ENCODE results near the gene CAPS.
"Not testable (repeated sequence)": the region's sequence is repeated elsewhere in the genome, so short reads cannot be mapped to it uniquely, and the experiment has no call there.

Gene CAPS

DNA sequence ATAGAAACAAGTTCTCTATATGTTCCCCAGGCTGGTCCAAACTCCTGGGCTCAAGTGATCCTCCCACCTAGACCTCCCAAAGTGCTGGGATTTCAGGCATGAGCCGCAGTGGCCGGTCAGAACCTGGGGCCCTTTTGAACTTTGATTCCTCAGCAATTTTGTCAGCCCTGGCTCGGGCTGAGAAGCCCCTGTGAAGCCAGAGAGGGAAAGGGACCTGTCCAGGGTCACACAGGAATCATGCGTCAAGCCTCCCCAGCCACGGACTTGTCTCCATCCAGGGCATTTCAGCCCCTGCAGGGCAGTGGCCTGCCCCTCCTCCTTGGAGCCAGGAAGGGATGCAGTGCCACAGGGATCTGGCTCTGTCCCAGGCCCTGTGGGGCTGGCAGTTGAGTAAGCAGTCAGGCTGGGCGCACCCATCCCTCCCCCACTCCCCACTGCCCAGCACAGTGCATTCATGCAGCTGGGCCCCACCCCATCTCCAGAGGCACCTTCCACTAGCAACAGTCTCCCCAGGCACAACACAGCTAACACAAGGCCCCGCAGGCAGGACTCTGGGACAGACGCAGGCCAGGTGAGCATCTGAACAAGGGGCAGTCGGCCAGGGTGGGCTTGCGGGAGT is at the start of gene CAPS:
Gene CAPS, plus strand, starts transcription at position 516 of the 619 bp plus-strand sequence. CDS start 153 bp downstream, outside the sequence.
- no peak for DNase-seq (ENCODE audit: low read depth)

- DNase-seq (ENCODE audit: low read depth), result no peak
Observed at GRCh38 chr19:5864725-5865486, 49.1 kb upstream of the CAPS start.

DNA sequence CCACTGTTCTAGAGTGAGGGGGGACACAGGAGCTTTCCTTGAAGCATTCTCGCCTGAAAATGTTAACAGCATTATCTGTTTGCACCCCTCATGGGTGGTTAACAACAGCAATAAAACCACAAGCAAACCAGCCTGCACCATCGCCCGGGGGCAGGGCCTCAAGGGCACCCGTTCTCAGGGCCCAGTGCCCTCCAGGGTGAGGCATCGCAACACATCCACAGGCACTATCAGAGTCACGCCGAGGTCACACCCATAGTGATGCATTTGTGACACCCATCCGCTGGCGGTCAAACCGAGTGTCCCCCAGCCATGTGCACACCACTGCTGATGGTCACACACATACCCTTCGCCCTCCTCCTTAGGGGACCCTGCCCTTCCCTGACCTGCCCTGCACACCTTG is 48.3 kb upstream of the CAPS start:
- no peak for DNase-seq (ENCODE audit: low read depth)

DNA sequence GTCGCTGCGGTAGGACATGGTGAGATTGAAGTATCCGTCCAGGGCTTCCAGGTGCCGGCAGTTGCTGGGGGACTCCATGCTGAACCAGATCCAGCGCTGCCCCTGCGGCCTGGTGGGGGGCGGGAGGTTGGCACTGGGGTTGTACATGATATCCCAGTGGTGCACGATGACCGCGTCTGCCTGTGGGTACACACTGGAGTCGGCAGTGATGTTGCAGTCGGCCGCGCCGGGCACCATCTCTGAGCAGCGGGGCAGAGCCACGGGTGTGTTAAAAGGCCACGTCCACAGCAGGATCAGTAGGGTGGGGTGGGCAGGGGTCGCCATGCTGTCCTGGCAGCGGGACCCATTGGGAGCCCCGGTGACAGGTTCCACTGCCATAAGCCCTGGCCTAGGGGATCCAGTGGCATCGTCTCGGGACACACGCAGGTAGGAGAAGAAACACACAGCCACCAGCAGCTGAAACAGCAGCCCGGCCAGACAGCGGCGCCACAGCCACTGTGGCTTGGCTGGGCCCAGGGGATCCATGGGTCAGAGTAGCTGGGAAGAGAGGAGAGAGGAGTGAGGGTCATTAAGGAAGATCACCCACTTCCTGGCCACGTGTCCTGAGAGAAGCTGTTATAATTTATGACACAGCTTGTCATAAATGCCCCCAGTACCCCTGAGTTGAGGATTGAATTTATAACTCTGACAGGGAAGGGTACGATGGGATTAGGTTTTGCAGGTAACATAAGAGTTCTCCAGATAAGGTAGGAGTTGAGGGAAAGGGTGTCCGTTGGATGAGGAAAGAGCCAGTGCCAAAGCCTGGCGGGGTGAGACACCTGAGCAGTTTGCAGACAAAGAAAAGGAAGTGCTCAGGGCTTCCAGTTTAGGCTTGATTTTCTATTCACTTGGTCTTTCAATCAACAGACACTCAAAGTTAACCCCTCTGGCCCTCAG is 46.6 kb upstream of the CAPS start:
- no peak for DNase-seq (ENCODE audit: low read depth)

DNA sequence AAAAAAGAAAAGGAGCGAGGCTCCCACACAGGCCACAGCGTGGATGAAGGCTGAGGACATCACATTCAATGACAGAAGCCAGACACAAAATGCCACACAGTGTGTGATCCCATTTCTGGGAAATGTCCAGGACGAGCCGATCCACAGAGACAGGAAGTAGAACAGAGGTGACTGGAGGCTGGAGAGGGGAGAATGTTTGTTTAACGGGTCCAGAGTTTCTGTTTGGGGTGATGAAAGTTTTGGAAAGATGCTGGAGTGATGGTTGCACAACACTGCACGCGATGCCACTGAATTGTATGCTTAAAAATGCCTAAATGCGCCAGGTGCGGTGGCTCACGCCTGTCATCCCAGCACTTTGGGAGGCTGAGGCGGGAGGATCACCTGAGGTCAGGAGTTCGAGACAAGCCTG is 43.1 kb upstream of the CAPS start:
- no peak for DNase-seq (ENCODE audit: low read depth)

DNA sequence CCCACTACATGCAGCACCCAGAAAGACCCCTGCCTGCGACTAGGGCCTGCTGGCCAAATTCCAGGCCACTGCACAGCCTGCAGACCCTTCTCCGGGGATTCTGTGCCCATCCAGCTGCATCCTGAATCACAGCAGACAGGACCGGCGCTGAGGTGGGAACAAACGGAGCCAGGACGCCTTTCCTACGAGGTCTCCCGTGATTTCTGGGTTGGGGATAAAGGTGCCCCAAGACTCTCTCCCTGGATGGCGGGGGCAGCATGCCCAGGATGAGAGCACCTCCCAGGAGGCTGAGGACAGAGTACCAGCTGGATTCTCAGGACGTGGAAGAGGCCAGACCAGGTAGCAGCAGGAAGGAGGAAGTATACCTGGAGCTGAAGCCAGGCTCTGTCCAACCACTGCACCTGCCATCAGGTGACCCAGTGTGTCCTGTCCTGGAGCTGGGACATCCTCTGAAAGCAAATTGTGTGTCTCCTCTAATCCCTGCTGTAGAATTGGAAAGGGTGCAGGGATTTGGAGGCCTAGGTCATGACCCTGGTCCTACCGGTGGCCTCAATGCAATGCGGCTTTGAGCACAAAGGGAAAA is 40.3 kb upstream of the CAPS start:
- no peak for DNase-seq (ENCODE audit: low read depth)

DNA sequence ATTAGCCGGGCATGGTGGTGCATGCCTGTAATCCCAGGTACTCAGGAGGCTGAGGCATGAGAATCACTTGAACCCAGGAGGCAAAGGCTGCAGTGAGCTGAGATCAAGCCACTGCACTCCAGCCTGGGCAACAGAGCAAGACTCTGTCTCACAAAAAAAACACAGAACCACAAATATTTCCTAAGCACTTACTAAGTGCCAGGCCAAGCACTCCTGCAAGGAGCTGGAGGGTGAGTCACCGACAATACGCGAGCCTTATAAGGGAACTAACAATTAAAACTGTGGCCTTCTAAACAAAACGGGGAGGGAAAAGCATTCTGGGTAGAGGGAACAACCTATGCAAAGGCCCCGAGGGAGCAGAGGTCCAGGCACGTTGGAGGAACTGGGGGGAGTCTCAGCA is 39.6 kb upstream of the CAPS start:
- not testable (repeated sequence) for DNase-seq (ENCODE audit: low read depth)

GRCh38 chr19:5877427-5877826 is 36.6 kb upstream of the CAPS start:
- DNase-seq (ENCODE audit: low read depth), result no peak

DNA sequence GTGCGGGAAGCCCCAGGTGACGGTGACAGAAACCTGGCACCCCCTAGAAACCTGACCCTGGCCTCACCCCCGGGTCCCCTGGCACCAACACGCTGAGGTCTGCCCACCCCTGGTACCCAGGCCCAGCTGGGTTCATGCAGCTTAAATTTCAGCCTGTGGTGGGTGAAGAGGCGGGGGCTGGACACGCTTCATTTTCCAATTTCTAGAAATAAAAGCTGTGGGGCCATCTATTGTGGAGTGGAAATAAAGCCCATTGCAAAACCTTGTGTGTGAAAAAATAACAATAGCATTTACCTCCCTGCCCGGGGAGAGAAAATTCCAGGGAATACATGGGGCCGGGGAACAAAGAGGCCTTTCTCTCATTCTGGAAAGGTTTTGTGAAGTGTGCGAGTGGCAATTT is 36.2 kb upstream of the CAPS start:
- no peak for DNase-seq (ENCODE audit: low read depth)

DNA sequence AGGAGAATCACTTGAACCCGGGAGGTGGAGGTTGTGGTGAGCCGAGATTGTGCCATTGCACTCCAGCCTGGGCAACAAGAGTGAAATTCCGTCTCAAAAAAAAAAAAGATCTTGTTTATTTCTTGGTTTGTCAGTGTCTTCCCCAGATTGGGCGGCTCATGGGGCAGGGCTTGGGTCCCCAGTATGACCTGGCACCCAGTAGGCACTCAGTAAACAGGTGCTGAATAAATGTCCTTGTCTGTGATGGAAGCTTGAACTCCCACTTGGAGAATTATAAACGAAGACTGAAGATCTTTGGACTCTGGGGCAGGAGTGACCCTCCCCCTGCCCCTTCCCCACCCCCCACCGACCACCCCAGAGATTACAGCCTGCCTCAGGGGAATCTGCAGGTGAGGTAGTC is 33.9 kb upstream of the CAPS start:
- DNase-seq (ENCODE audit: low read depth), result no peak

GRCh38 chr19:5880604-5881078 is 33.4 kb upstream of the CAPS start:
- DNase-seq (ENCODE audit: low read depth), result no peak

DNA sequence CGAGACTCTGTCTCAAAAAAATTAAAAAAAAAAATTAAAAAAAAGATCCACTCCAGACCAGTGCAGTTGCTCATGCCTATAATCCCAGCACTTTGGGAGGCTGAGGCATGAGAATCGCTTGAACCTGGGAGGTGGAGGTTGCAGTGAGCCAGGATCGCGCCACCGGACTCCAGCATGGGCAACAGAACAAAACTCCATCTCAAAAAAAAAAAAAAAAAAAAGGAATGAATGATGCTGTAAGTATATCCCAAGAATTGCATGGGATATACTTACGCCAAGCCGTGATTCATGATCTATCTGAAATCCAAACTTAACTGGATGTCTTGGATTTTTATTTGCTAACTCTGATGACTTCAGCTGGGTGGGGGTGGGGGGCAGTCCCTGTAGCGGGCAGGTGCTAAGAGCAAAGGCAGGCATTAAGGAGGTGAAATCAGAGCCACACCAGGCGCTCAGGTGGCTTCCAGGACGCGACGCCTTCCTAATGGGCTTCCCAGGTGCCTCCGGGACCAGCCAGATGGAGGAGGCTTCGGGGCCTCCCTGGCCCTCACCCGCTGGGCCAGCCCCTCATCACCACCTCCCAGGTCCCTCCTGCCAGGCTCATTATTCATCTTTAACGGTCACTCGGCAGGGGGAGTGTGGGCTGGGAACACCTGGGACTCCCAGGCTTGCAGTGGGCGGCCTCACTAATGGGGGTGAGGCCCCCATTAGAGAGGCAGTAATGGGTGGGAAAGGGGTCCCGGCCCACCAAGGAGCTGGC is 32.3 kb upstream of the CAPS start:
- no peak for DNase-seq (ENCODE audit: low read depth)

DNA sequence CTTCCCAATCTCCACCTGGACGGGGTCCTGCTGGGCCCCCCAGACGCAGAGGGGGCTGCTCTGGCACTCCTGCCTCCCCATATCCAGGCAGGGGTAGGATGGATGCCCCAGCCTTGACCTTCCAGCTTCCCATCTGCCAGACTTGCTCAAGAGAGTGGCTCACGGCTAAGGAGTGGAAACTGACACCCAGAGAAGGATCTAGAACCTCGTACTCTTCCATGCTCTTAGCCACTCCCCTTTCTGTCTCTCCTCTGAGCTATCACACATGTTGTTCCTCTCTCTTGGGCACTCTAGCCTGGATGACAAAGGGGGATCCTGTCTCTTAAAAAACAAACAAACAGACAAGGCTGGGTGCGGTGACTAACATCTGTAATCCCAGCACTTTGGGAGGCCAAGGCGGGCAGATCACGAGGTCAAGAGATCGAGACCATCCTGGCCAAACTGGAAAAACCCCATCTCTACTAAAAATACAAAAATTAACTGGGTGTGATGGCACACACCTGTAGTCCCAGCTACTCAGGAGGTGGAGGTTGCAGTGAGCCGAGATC is 31.6 kb upstream of the CAPS start:
- no peak for DNase-seq (ENCODE audit: low read depth)

GRCh38 chr19:5883157-5883873 is 30.7 kb upstream of the CAPS start:
- not testable (repeated sequence) for DNase-seq (ENCODE audit: low read depth)

GRCh38 chr19:5884065-5884811 is 29.8 kb upstream of the CAPS start:
- DNase-seq (ENCODE audit: low read depth), result not testable (repeated sequence)

GRCh38 chr19:5889288-5889971 is 24.6 kb upstream of the CAPS start:
- DNase-seq (ENCODE audit: low read depth), result no peak

DNA sequence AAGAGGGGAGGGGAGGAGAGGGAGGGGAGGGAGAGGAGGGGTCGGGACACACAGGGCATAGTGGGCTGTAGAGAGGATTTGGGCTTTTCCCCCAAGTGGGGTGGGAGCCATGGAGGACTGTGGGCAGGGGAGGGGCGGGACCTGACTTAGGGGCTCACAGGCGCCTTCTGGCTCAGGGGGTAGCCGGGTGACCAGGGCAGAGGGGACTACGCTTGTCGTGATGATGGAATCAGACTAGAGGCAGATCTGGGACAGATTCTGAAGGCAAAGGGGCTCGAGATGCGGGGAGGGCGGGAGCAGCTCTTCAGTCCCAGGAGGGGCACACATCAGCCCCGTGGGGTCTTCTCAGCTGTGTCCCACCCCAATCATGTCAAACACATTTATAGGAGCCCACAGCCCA is 24.0 kb upstream of the CAPS start:
- no peak for DNase-seq (ENCODE audit: low read depth)

- no peak for DNase-seq (ENCODE audit: low read depth)
Observed at GRCh38 chr19:5891572-5891937, 22.5 kb upstream of the CAPS start.

Measured in activated T-helper 1 cell treated with Interleukin-2 at 50 U/mL for 16 hours (primary cell).